K562 (cell line): ENCODE results near the gene NRG3. TPM values are rescaled to one million over a fixed set of nuclear protein-coding genes. Genes with fewer than 3 reads are reported as not detected.

Experiments
- ATAC-seq: fragments of 200-7000 bp; cut with Tn5 transposase; 3 replicates; pipeline ENCODE4 v1.9.1; 2020; ENCODE audit warnings: moderate library complexity
- BruUV-seq: library from RNA; stranded (reverse); fragments of 400-500 nt; replicated peaks from 2 replicates; lab custom pipeline; 2021; lab: Mats Ljungman, UMichigan
- CTCF ChIA-PET: fragments of 300-600 bp; formaldehyde crosslinking; extraction: SDS; loops from one replicate; lab custom pipeline; 2021; ENCODE audit warnings: low intra/inter-chr PET ratio; lab: Yijun Ruan, JAX
- POLR2A ChIA-PET: fragments of 300-600, 350-650 bp; sonication (Branson Sonifier 250); formaldehyde crosslinking; extraction: SDS; loops from one replicate; lab custom pipeline; 2021; ENCODE audit warnings: antibody characterized with exemption, inconsistent platforms; lab: Yijun Ruan, JAX
- DNase-seq, 4 experiments: peaks; one replicate each; pipeline versions ENCODE4 v3.0.0 to v3.0.0-alpha.2; 2011 to 2018; ENCODE audit warnings: low spot score in 3 of 4, mixed read lengths in 3 of 4; ENCODE audit errors: extremely low read depth in 1 of 4
- FAIRE-seq: peaks from 2 replicates; lab custom pipeline; 2011; peaks lifted over from hg19 to GRCh38; lab: Jason Lieb, UNC
- H2AFZ ChIP-seq: 2 replicates; pipeline ENCODE4 v1.6.0; 2011; ENCODE audit warnings: low read depth, low read length, control low read depth, inconsistent platforms
- H3K27ac ChIP-seq: fragments of 200-600 bp; 3 replicates; pipeline ENCODE4 v1.8.0; 2011; ENCODE audit warnings: low read depth, mild to moderate bottlenecking, control low read depth, inconsistent platforms, low read length, moderate library complexity, mixed read lengths; ENCODE audit errors: extremely low read depth
- H3K27me3 ChIP-seq, 2 experiments: fragments of 300-600 bp in 1 of 2; 2 replicates in 1 of 2; 3 replicates in 1 of 2; pipeline versions ENCODE4 v1.6.0 to v1.8.0; 2011; ENCODE audit warnings: inconsistent platforms in 2 of 2, low read length in 2 of 2, mild to moderate bottlenecking in 1 of 2, mixed read lengths in 1 of 2, moderate library complexity in 1 of 2; ENCODE audit not compliant: control insufficient read depth in 2 of 2, insufficient read depth in 2 of 2
- H3K36me3 ChIP-seq: fragments of 300-600 bp; 3 replicates; pipeline ENCODE4 v1.8.0; 2011; ENCODE audit warnings: mild to moderate bottlenecking, low read length, inconsistent platforms; ENCODE audit not compliant: control insufficient read depth, insufficient read depth
- H3K4me1 ChIP-seq, 2 experiments: fragments of 200-600 bp in 1 of 2; replicated peaks in 1 of 2; 2 replicates in 1 of 2; 3 replicates in 1 of 2; pipeline versions ENCODE4 v1.5.1 to v1.8.0; 2011; ENCODE audit warnings: inconsistent platforms in 2 of 2, low read length in 2 of 2, mild to moderate bottlenecking in 1 of 2, mixed read lengths in 1 of 2, moderate library complexity in 1 of 2; ENCODE audit not compliant: control insufficient read depth in 2 of 2, insufficient read depth in 2 of 2
- H3K4me2 ChIP-seq: 2 replicates; pipeline ENCODE4 v1.6.1; 2011; ENCODE audit warnings: low read length, control low read depth, inconsistent platforms, mixed read lengths; ENCODE audit not compliant: insufficient read depth
- H3K4me3 ChIP-seq: fragments of 200-600 bp; sonication (generic), shearing (Covaris generic); 2 replicates; pipeline ENCODE4 v1.5.1; 2016; ENCODE audit warnings: control low read depth, inconsistent platforms
- H3K79me2 ChIP-seq: fragments of 200-600 bp; 3 replicates; pipeline ENCODE4 v1.8.0; 2011; ENCODE audit warnings: low read length, inconsistent platforms; ENCODE audit not compliant: control insufficient read depth, insufficient read depth
- H3K9ac ChIP-seq, 2 experiments: 2 replicates each; pipeline versions ENCODE4 v1.6.0 to v1.6.1; 2011; ENCODE audit warnings: low read depth in 2 of 2, low read length in 2 of 2, control low read depth in 1 of 2, inconsistent platforms in 1 of 2, mild to moderate bottlenecking in 1 of 2, mixed read lengths in 1 of 2; ENCODE audit not compliant: insufficient read depth in 1 of 2
- H3K9me1 ChIP-seq: one replicate; pipeline ENCODE4 v1.6.0; 2011; ENCODE audit warnings: inconsistent platforms, mild to moderate bottlenecking, low read length, moderate library complexity; ENCODE audit not compliant: control insufficient read depth, insufficient read depth
- H3K9me3 ChIP-seq: replicated peaks from 2 replicates; pipeline ENCODE4 v1.5.1; 2011; ENCODE audit warnings: low read depth, low read length, inconsistent platforms; ENCODE audit not compliant: control insufficient read depth, insufficient read depth
- H4K20me1 ChIP-seq: replicated peaks from 2 replicates; pipeline ENCODE4 v1.6.1; 2011; ENCODE audit warnings: low read length, inconsistent platforms, mixed read lengths; ENCODE audit not compliant: control insufficient read depth, insufficient read depth
- CREB1 ChIP-seq, 2 experiments: sonication (generic) in 1 of 2; formaldehyde crosslinking in 1 of 2; IDR thresholded peaks; 2 replicates each; pipeline versions ENCODE4 v1.6.1 to v1.8.0; 2012 to 2022; ENCODE audit warnings: inconsistent platforms in 1 of 2, mild to moderate bottlenecking in 1 of 2, missing genetic modification reagents in 1 of 2, moderate library complexity in 1 of 2
- CTBP1 ChIP-seq: fragments of 450-650 bp; IDR thresholded peaks from 2 replicates; pipeline ENCODE4 v1.6.1; 2016; ENCODE audit warnings: borderline replicate concordance
- KAT7 ChIP-seq: sonication (generic); formaldehyde crosslinking; IDR thresholded peaks from 2 replicates; pipeline ENCODE4 v1.8.0; 2022; ENCODE audit warnings: missing genetic modification reagents, mild to moderate bottlenecking, borderline replicate concordance
- NFIX ChIP-seq: fragments of 250-450 bp; sonication (Bioruptor Pico); IDR thresholded peaks from 2 replicates; pipeline ENCODE4 v1.4.0; 2020; ENCODE audit warnings: low read depth, mild to moderate bottlenecking, moderate library complexity
- RB1 ChIP-seq: fragments of 450-650 bp; IDR thresholded peaks from 2 replicates; pipeline ENCODE4 v1.6.1; 2017; ENCODE audit warnings: low read depth, mild to moderate bottlenecking
- RBM17 ChIP-seq: fragments of 200-400 bp; formaldehyde crosslinking; IDR thresholded peaks from 2 replicates; pipeline ENCODE4 v1.6.1; 2017; ENCODE audit warnings: low read depth, mild to moderate bottlenecking, low read length, borderline replicate concordance
- RCOR1 ChIP-seq, 2 experiments: IDR thresholded peaks; 2 replicates each; pipeline ENCODE4 v1.6.1; 2012; ENCODE audit warnings: low read depth in 2 of 2, low read length in 2 of 2, borderline replicate concordance in 1 of 2, improper control_type of control experiment in 1 of 2
- RFX7 ChIP-seq: fragments of 250-450 bp; sonication (Bioruptor Pico); IDR thresholded peaks from 2 replicates; pipeline ENCODE4 v1.5.1; 2021; ENCODE audit warnings: mild to moderate bottlenecking
- ZEB2 ChIP-seq: fragments of 450-650 bp; IDR thresholded peaks from 2 replicates; pipeline ENCODE4 v1.6.1; 2016
- ZNF311 ChIP-seq: fragments of 250-450 bp; sonication (Bioruptor Pico); IDR thresholded peaks from 2 replicates; pipeline ENCODE4 v1.4.0; 2020; ENCODE audit warnings: mild to moderate bottlenecking, moderate library complexity
- ZNF324 ChIP-seq: fragments of 250-450 bp; sonication (Bioruptor Pico); IDR thresholded peaks from 2 replicates; pipeline ENCODE4 v1.4.0; 2020; ENCODE audit warnings: mild to moderate bottlenecking
- WGBS: fragments of 100-300 bp; shearing (Covaris generic); methylation state at CpG from one replicate; pipeline ENCODE4 v1.1.6; 2016; ENCODE audit warnings: low coverage, mixed read lengths; ENCODE audit not compliant: insufficient coverage; ENCODE audit errors: missing lambda C conversion rate; 5-methylcytosine and 5-hydroxymethylcytosine counted together
- in situ Hi-C: fragments of 300-500 bp; cut with MboI; formaldehyde crosslinking; loops from 4 replicates; pipeline ENCODE4 v1.15.0; 2018; ENCODE audit warnings: inconsistent platforms, mixed read lengths
- intact Hi-C: fragments of 100-400 bp; cut with micrococcal nuclease; formaldehyde crosslinking; loops from 2 replicates; pipeline ENCODE4 v1.14.2; 2022
- polyA plus RNA-seq, 8 experiments: library from polyadenylated mRNA; depleted of rRNA in 4 of 8; stranded (reverse) in 5 of 8; unstranded in 3 of 8; fragments of >200 nt; fragmentation: Nextera tagmentation in 2 of 8; fragmentation: Illumina TruSeq in 1 of 8; extraction: Ambion mirVana in 2 of 8; extraction: Trizol in 1 of 8; gene quantifications; 2 replicates each; pipeline versions ENCODE4 v1.2.1 to v1.2.3, GENCODE V29; 2011 to 2014; ENCODE audit warnings: inconsistent platforms in 1 of 8, missing spikeins in 1 of 8
- total RNA-seq, 7 experiments: library from RNA; depleted of rRNA in 6 of 7; stranded (reverse); fragments of >200 nt in 6 of 7; fragmentation: Illumina TruSeq in 2 of 7; extraction: Trizol in 2 of 7; gene quantifications; 2 replicates each; pipeline versions ENCODE4 v1.2.1 to v1.2.3, GENCODE V29; 2011 to 2021; ENCODE audit warnings: low replicate concordance in 1 of 7
- TF ChIP-seq, protein P1 (sequence below), 2 experiments: fragments of 450-650 bp; IDR thresholded peaks; 2 replicates each; pipeline ENCODE4 v1.6.1; 2016
- TF ChIP-seq, protein P2 (sequence below): fragments of 450-650 bp; IDR thresholded peaks from 2 replicates; pipeline ENCODE4 v1.6.1; 2017; ENCODE audit warnings: antibody characterized with exemption, mild to moderate bottlenecking

NRG3 gene
- total and polyA plus RNA-seq, 9 of the 15 experiments (the other 6 are each of a cell fraction or from before 2014, with no cell fraction given): not detected

DNA sequence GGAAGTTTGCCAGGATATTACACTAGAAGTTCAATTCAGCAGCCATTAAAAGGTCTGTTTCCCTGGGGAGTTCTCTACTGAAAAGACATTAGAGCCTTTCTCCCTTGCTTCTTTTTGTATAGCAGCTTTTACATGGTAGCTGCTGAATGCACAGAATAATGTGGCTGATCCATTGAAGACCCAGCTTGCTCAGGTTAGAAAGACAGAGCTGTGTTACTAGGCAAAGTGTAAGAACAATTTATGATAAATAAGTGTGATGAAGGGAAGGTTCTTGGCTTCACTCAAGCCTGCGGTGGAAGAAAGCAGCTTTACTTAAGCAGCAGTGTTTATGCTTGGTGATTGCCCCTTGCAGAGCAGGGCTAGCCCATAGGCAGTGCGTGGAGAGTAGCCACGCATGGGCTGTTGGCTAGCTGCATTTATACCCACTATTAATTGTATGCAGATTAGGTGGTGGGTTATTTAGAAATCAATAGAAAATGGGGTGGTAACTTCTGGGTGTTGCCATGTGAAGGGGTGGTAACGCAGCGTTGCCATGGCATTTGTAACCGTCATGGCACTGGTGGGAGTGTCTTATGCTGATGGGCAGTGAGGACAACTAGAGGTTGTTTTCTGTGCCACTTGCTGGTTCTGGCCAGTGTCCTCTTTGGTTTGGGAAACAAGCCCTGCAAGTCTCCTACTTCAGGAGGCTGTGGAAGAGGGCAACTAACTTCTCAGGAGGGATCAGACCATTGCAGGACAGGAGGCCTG is 942.9 kb downstream of the NRG3 start:
- DNase-seq: no peak
- ChIA-PET CTCF (no interaction called here), POLR2A (no interaction called here)
- no peak for ATAC-seq
- 3% methylated on average over 6 of the region's 6 CpGs for WGBS
- Histone ChIP-seq H3K4me3 (no peak overlapping the region), H3K9me1 (no peaks in the 10 kb centered on the region), H4K20me1 (no peaks in the 10 kb centered on the region), H2AFZ (no peak overlapping the region), H3K27ac (no peak overlapping the region), H3K9ac (no peak overlapping the region), H3K4me1 (no peaks in the 10 kb centered on the region), H3K4me2 (no peak overlapping the region), H3K36me3 (no peaks in the 10 kb centered on the region), H3K27me3 (no peaks in the 10 kb centered on the region), H3K79me2 (no peaks in the 10 kb centered on the region), H3K9me3 (0 out of 2 replicates have a peak, but pooled peaks cover 2% of the 10 kb centered on the region)
- in situ Hi-C loops (no loop called here), intact Hi-C loops (no loop called here)
- no peak for FAIRE-seq
- BruUV-seq: no TSS peak
- no peak for TF ChIP-seq ZEB2
- TF ChIP-seq, protein P1, sequence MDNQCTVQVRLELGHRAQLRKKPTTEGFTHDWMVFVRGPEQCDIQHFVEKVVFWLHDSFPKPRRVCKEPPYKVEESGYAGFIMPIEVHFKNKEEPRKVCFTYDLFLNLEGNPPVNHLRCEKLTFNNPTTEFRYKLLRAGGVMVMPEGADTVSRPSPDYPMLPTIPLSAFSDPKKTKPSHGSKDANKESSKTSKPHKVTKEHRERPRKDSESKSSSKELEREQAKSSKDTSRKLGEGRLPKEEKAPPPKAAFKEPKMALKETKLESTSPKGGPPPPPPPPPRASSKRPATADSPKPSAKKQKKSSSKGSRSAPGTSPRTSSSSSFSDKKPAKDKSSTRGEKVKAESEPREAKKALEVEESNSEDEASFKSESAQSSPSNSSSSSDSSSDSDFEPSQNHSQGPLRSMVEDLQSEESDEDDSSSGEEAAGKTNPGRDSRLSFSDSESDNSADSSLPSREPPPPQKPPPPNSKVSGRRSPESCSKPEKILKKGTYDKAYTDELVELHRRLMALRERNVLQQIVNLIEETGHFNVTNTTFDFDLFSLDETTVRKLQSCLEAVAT (IDR thresholded peaks at IDR 0.05): no peak
- no peak for TF ChIP-seq RB1
- TF ChIP-seq KAT7: no peak
- TF ChIP-seq ZNF324 (CRISPR knock-in tag): no peak
- no peak for TF ChIP-seq NFIX (CRISPR knock-in tag)
- TF ChIP-seq CREB1 (IDR thresholded peaks at IDR 0.05): no peak
- TF ChIP-seq CREB1 (CRISPR knock-in tag; IDR thresholded peaks at IDR 0.05): no peak
- TF ChIP-seq ZNF311 (CRISPR knock-in tag): no peak
- no peak for TF ChIP-seq RBM17
- no peak for TF ChIP-seq RCOR1 (IDR thresholded peaks at IDR 0.05; ENCODE audit: borderline replicate concordance in 1 of 2, low read depth in 2 of 2, low read length in 2 of 2)
- TF ChIP-seq CTBP1: no peak
- TF ChIP-seq RFX7 (CRISPR knock-in tag): no peak
- TF ChIP-seq, protein P2, sequence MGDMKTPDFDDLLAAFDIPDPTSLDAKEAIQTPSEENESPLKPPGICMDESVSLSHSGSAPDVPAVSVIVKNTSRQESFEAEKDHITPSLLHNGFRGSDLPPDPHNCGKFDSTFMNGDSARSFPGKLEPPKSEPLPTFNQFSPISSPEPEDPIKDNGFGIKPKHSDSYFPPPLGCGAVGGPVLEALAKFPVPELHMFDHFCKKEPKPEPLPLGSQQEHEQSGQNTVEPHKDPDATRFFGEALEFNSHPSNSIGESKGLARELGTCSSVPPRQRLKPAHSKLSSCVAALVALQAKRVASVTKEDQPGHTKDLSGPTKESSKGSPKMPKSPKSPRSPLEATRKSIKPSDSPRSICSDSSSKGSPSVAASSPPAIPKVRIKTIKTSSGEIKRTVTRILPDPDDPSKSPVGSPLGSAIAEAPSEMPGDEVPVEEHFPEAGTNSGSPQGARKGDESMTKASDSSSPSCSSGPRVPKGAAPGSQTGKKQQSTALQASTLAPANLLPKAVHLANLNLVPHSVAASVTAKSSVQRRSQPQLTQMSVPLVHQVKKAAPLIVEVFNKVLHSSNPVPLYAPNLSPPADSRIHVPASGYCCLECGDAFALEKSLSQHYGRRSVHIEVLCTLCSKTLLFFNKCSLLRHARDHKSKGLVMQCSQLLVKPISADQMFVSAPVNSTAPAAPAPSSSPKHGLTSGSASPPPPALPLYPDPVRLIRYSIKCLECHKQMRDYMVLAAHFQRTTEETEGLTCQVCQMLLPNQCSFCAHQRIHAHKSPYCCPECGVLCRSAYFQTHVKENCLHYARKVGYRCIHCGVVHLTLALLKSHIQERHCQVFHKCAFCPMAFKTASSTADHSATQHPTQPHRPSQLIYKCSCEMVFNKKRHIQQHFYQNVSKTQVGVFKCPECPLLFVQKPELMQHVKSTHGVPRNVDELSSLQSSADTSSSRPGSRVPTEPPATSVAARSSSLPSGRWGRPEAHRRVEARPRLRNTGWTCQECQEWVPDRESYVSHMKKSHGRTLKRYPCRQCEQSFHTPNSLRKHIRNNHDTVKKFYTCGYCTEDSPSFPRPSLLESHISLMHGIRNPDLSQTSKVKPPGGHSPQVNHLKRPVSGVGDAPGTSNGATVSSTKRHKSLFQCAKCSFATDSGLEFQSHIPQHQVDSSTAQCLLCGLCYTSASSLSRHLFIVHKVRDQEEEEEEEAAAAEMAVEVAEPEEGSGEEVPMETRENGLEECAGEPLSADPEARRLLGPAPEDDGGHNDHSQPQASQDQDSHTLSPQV: no peak
